ENCODE results near the gene MTOR. TPM values are rescaled to one million over a fixed set of nuclear protein-coding genes. Genes with fewer than 3 reads are reported as not detected.
A peak's percentile ranks its signal among the peaks of the same experiment; 100 is the strongest.

The MTOR gene
- polyA plus RNA-seq, 1 of the 3 experiments (the other 2 are of a cell fraction) = 20.9 TPM

DNA sequence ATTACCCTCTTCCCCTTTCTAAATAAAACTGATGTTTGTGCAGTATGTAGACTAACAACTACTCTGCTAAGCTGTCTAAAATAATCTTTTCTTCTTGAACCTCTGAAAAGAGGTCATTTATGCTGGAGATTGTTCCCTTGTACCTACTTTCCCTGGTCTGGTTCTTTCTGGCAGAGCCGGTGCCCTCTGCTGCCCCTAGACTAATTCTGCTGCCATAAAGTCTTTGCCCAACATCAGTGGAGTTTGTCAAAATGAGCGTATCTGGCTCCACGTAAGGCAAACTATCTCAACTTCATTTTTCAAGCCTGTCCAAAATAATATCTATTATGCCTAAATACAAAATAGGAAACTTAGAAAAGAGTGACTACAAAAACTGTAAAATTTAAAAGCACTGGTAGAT lies 104.1 kb downstream of the MTOR start:
- no peak for TF ChIP-seq FOXJ3 (CRISPR knock-in tag; IDR thresholded peaks at IDR 0.05)
- TF ChIP-seq, protein P1, sequence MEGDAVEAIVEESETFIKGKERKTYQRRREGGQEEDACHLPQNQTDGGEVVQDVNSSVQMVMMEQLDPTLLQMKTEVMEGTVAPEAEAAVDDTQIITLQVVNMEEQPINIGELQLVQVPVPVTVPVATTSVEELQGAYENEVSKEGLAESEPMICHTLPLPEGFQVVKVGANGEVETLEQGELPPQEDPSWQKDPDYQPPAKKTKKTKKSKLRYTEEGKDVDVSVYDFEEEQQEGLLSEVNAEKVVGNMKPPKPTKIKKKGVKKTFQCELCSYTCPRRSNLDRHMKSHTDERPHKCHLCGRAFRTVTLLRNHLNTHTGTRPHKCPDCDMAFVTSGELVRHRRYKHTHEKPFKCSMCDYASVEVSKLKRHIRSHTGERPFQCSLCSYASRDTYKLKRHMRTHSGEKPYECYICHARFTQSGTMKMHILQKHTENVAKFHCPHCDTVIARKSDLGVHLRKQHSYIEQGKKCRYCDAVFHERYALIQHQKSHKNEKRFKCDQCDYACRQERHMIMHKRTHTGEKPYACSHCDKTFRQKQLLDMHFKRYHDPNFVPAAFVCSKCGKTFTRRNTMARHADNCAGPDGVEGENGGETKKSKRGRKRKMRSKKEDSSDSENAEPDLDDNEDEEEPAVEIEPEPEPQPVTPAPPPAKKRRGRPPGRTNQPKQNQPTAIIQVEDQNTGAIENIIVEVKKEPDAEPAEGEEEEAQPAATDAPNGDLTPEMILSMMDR (IDR thresholded peaks at IDR 0.05) = peak; percentile 46
- peak; percentile 17; the same call in 1 of the 2 replicates for TF ChIP-seq RAD21 (IDR thresholded peaks at IDR 0.05; ENCODE audit: low read length)
- no peak for DNase-seq
- Histone ChIP-seq H3K9me2 (no peaks in the 10 kb centered on the region), H2AFZ (ENCODE audit: low read depth) (peak overlapping the region; percentile 44; the same call in 1 of the 2 replicates), H3K4me1 (ENCODE audit: control insufficient read depth in 1 of 2, insufficient read depth in 2 of 2, low read depth in 1 of 2, low read length in 1 of 2) (peaks cover 5 to 19% of the 10 kb centered on the region in 2 experiments), H3K4me2 (peak overlapping the region; percentile 64), H3K36me3 (replicated peaks in 1 of 2; ENCODE audit: control insufficient read depth in 1 of 2, insufficient read depth in 2 of 2, low read length in 1 of 2) (peaks cover 11 to 13% of the 10 kb centered on the region in 2 experiments), H3K4me3 (ENCODE audit: low read depth in 2 of 2, low read length in 1 of 2) (no peak overlapping the region), H3K9ac (peak overlapping the region; percentile 48; the same call in 1 of the 2 replicates), H3K27ac (ENCODE audit: low read depth in 2 of 2, low read length in 1 of 2) (peak overlapping the region; percentile 47 to 85; a peak in 3 of 4 replicates), H4K20me1 (ENCODE audit: insufficient read depth) (no peaks in the 10 kb centered on the region), H3K27me3 (ENCODE audit: insufficient read depth) (no peaks in the 10 kb centered on the region), H3K9me3 (no peaks in the 10 kb centered on the region), H3F3A (replicated peaks; ENCODE audit: insufficient read depth) (peaks cover 22% of the 10 kb centered on the region), H3K79me2 (ENCODE audit: insufficient read depth) (no peaks in the 10 kb centered on the region)
- ChIA-PET POLR2A (no interaction called here), CTCF (interaction anchor here (1.0 kb wide), 2 partner anchors 11 to 12 kb away, joined by 4 read pairs; no protein-coding TSS in a partner anchor)
- 38% methylated on average over 3 of the region's 3 CpGs for WGBS (ENCODE audit: low lambda C conversion rate)

- no peaks in the 10 kb centered on the region for H4K20me1 ChIP-seq (ENCODE audit: insufficient read depth)
- H3K79me2 ChIP-seq (ENCODE audit: insufficient read depth) = no peaks in the 10 kb centered on the region
- 21% methylated on average over 2 of the region's 2 CpGs for WGBS (ENCODE audit: low lambda C conversion rate)
- H3K27me3 ChIP-seq (ENCODE audit: insufficient read depth) = no peaks in the 10 kb centered on the region
- peak overlapping the region; percentile 47 to 85; a peak in 3 of 4 replicates for H3K27ac ChIP-seq (ENCODE audit: low read depth in 2 of 2, low read length in 1 of 2)
- ChIA-PET CTCF (interaction anchor here (0.6 kb wide), 1 partner anchor 14 kb away, joined by 3 read pairs; no protein-coding TSS in a partner anchor), POLR2A (no interaction called here)
- no peaks in the 10 kb centered on the region for H3K9me2 ChIP-seq
- peaks cover 13 to 14% of the 10 kb centered on the region in 2 experiments for H3K36me3 ChIP-seq (replicated peaks in 1 of 2; ENCODE audit: control insufficient read depth in 1 of 2, insufficient read depth in 2 of 2, low read length in 1 of 2)
- TF ChIP-seq EZH2phosphoT487 (IDR thresholded peaks at IDR 0.05; ENCODE audit: borderline replicate concordance, low read depth) (no peak), SMC3 (IDR thresholded peaks at IDR 0.05; ENCODE audit: low read depth, low read length) (no peak), FOXJ3 (CRISPR knock-in tag; IDR thresholded peaks at IDR 0.05) (no peak), RCOR1 (IDR thresholded peaks at IDR 0.05; ENCODE audit: low read length) (no peak), EP300 (IDR thresholded peaks at IDR 0.05; ENCODE audit: borderline replicate concordance in 1 of 2, low read depth in 1 of 2, low read length in 1 of 2) (no peak), JUND (IDR thresholded peaks at IDR 0.05) (no peak), NRF1 (IDR thresholded peaks at IDR 0.05; ENCODE audit: low read depth, low read length) (no peak), GATA2 (CRISPR knock-in tag; IDR thresholded peaks at IDR 0.05) (no peak), NFIC (IDR thresholded peaks at IDR 0.05; ENCODE audit: borderline replicate concordance) (no peak), YY1 (IDR thresholded peaks at IDR 0.05; ENCODE audit: low read depth) (no peak)
- TF ChIP-seq, protein P2, sequence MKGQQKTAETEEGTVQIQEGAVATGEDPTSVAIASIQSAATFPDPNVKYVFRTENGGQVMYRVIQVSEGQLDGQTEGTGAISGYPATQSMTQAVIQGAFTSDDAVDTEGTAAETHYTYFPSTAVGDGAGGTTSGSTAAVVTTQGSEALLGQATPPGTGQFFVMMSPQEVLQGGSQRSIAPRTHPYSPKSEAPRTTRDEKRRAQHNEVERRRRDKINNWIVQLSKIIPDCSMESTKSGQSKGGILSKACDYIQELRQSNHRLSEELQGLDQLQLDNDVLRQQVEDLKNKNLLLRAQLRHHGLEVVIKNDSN (IDR thresholded peaks at IDR 0.05; ENCODE audit: borderline replicate concordance, low read depth) = no peak
- TF ChIP-seq, protein P1 (IDR thresholded peaks at IDR 0.05) = no peak
- peaks cover 5 to 19% of the 10 kb centered on the region in 2 experiments for H3K4me1 ChIP-seq (ENCODE audit: control insufficient read depth in 1 of 2, insufficient read depth in 2 of 2, low read depth in 1 of 2, low read length in 1 of 2)
- peak overlapping the region; percentile 64 for H3K4me2 ChIP-seq
- H2AFZ ChIP-seq (ENCODE audit: low read depth) = peak overlapping the region; percentile 44; the same call in 1 of the 2 replicates
- DNase-seq = no peak
- H3K9ac ChIP-seq = peak overlapping the region; percentile 48; the same call in 1 of the 2 replicates
- no peak overlapping the region for H3K4me3 ChIP-seq (ENCODE audit: low read depth in 2 of 2, low read length in 1 of 2)
- no peaks in the 10 kb centered on the region for H3K9me3 ChIP-seq
- H3F3A ChIP-seq (replicated peaks; ENCODE audit: insufficient read depth) = peaks cover 22% of the 10 kb centered on the region
These were observed 104.5 kb downstream of the MTOR start for GRCh38 chr1:11157867-11158266.
